T-helper 17 cell (primary cell): ENCODE data around the gene CDCA5. TPM values are rescaled to one million over a fixed set of nuclear protein-coding genes. Genes with fewer than 3 reads are reported as not detected.
A peak's percentile ranks its signal among the peaks of the same experiment; 100 is the strongest.

Experiments
- ATAC-seq: fragments of 150-1000 bp; cut with Tn5 transposase; 2 replicates; pipeline ENCODE4 v1.10.0; 2021; ENCODE audit warnings: mild to moderate bottlenecking, moderate library complexity
- DNase-seq, 3 donors: peaks; one replicate each; pipeline versions ENCODE4 v3.0.0 to v3.0.0-alpha.2; 2020 to 2021
- H3K9me3 ChIP-seq: one replicate; pipeline ENCODE4 v1.7.0; 2013; ENCODE audit warnings: low read length, mild to moderate bottlenecking; ENCODE audit not compliant: control insufficient read depth, poor library complexity, severe bottlenecking
- H3K27ac Mint-ChIP-seq: one replicate; pipeline ENCODE4 v1.8.0; 2022; ENCODE audit warnings: mild to moderate bottlenecking, moderate library complexity, mixed read lengths
- H3K27me3 Mint-ChIP-seq: one replicate; pipeline ENCODE4 v1.8.0; 2022; ENCODE audit warnings: mixed read lengths
- H3K36me3 Mint-ChIP-seq: one replicate; pipeline ENCODE4 v1.8.0; 2022; ENCODE audit warnings: low read depth, mixed read lengths
- H3K4me1 Mint-ChIP-seq: one replicate; pipeline ENCODE4 v1.8.0; 2022; ENCODE audit warnings: mild to moderate bottlenecking, mixed read lengths
- H3K4me3 Mint-ChIP-seq: one replicate; pipeline ENCODE4 v1.8.0; 2022; ENCODE audit warnings: mild to moderate bottlenecking, moderate library complexity, mixed read lengths
- total RNA-seq, 4 donors: library from RNA in 2 of 4; stranded (reverse) in 2 of 4; gene quantifications; one replicate each; pipeline ENCODE4 v1.2.3 and lab custom pipeline; 2022 to 2026

The CDCA5 gene
- total RNA-seq, 2 donors from 2014 or later: 0.37 to 0.90 TPM

DNA sequence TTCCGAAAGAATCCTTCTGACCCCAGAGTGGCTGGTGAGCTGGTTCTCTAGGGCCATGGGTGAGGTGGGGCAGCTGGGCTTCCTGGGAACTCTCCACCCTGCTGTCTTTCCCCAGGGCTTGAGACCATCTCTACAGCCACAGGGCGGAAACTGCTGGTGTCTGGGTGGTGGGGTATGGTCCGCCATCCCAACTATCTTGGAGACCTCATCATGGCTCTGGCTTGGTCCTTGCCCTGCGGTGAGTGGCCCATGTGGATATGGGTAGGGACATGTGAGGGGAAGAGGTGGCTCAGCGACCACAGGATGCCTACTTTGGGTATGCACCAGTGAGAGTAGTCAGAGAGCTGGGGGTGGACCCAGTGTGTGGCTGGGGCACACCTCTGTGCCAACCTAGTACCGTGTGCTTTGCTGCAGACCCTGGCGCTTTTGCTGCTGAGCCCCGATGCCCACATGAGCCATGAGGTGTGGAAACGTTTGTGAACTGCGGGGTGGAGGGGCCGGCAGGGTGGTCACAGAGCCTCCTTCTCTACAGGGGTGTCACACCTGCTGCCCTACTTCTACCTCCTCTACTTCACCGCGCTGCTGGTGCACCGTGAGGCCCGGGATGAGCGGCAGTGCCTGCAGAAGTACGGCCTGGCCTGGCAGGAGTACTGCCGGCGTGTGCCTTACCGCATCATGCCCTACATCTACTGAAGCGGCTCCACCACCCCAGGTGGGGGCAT lies 31.7 kb upstream of the CDCA5 start:
- Mint-ChIP-seq H3K4me3 (peak overlapping the region; percentile 61), H3K36me3 (no peaks in the 10 kb centered on the region), H3K27ac (peak overlapping the region; percentile 99), H3K4me1 (peaks cover 28% of the 10 kb centered on the region), H3K27me3 (no peaks in the 10 kb centered on the region)
- no peak for DNase-seq
- ATAC-seq: no peak
- H3K9me3 ChIP-seq: no peaks in the 10 kb centered on the region

DNA sequence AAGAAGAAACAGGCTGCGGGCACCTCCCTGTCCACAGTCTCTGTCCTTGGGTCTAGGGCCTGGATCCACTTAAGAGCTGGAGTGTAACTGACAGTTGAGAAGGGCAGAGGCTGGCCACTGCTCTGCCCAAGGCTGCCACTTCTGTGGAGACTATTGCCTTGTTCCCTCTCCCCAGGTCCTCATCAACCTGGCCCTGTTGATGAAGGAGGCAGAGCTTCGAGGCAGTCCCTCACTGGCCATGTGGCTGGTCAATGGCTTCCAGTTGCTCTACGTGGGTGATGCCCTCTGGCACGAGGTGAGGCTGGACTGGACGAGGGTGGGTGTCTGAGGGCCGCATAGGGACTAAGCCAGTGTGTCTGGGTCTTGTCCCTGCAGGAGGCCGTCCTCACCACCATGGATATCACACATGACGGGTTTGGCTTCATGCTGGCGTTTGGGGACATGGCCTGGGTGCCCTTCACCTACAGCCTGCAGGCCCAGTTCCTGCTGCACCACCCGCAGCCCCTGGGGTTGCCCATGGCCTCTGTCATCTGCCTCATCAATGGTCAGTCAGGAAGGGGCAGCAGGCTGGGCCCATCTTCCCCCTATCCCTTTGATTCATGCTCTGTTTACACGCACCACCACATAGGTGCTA lies 30.8 kb upstream of the CDCA5 start:
- H3K27ac Mint-ChIP-seq: peak overlapping the region; percentile 99
- H3K27me3 Mint-ChIP-seq: no peaks in the 10 kb centered on the region
- H3K9me3 ChIP-seq: no peaks in the 10 kb centered on the region
- H3K36me3 Mint-ChIP-seq: no peaks in the 10 kb centered on the region
- DNase-seq (no peak), ATAC-seq (no peak)
- peak overlapping the region; percentile 61 for H3K4me3 Mint-ChIP-seq
- H3K4me1 Mint-ChIP-seq: peaks cover 32% of the 10 kb centered on the region

DNA sequence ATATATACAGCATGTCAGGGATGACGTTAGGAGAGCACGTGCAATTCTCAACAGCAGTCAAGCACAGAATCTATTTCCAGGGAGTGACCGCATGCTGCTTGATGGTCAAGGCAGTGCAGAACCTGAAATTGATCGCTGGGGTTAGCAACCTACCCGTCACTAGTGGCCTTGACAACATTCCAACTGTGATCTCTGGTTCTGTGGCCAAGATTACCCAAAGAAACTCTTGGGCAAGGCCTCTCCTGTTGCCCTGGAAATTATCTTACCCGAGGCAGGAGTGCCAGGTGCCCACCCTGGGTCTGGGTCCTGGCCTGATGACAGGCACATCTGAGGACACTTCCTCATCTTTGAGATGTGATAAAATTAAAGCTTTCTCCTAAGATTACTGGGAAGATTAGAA lies 30.0 kb upstream of the CDCA5 start:
- ATAC-seq (no peak), DNase-seq (no peak)
- H3K36me3 Mint-ChIP-seq: no peaks in the 10 kb centered on the region
- peaks cover 32% of the 10 kb centered on the region for H3K4me1 Mint-ChIP-seq
- no peaks in the 10 kb centered on the region for H3K9me3 ChIP-seq
- H3K27me3 Mint-ChIP-seq: no peaks in the 10 kb centered on the region
- H3K27ac Mint-ChIP-seq: peak overlapping the region; percentile 97
- H3K4me3 Mint-ChIP-seq: peak overlapping the region; percentile 43

DNA sequence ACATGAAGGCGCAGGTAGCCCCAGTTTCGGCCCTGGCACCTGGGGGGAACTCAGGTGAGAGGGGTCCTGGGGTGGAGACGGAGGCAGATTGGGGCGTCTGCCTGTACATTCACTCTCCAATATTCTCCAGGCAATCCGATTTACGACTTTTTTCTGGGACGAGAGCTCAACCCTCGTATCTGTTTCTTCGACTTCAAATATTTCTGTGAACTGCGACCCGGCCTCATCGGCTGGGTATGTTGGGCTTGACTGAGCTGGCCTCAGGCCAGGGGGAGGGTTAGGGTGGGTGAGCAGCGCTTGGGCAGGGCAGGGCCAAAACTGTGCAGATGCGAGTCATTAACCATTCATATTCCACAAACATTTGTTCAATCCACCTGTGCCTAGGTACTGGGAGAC lies 29.5 kb upstream of the CDCA5 start:
- Mint-ChIP-seq H3K27ac (peak overlapping the region; percentile 97), H3K36me3 (no peaks in the 10 kb centered on the region), H3K27me3 (no peaks in the 10 kb centered on the region), H3K4me3 (peak overlapping the region; percentile 97), H3K4me1 (peaks cover 27% of the 10 kb centered on the region)
- no peaks in the 10 kb centered on the region for H3K9me3 ChIP-seq
- DNase-seq (no peak), ATAC-seq (no peak)

DNA sequence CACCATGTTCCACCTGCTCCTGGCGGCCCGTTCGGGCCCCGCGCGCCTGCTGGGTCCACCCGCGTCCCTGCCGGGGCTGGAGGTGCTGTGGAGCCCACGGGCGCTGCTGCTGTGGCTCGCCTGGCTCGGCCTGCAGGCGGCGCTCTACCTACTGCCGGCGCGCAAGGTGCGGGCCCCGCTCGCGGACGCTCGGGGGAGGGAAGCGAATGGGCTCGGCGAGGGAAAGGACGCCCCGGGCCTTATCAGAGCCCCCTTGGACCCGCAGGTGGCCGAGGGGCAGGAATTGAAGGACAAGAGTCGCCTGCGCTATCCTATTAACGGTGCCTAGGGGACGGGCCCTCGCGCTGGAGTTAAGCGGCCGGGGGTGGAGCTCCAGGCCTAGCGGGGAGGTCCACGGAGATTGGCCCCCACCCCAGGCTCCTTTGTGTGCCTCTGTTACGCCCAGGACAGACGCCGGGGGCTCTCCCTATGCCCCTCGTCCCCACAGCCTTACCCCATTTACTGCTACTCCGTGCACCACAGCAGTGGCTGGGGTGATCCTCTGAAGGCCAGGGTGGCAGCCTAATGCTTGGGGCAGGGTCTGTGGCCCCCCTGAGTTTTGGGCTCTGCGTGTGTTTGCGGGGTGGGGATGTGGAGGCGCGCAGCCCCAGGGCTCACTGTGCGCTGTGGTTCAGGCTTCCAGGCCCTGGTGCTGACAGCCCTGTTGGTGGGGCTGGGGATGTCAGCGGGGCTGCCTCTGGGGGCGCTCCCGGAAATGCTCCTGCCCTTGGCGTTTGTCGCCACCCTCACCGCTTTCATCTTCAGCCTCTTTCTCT lies 28.9 kb upstream of the CDCA5 start:
- Mint-ChIP-seq H3K27me3 (no peaks in the 10 kb centered on the region), H3K4me1 (peaks cover 25% of the 10 kb centered on the region), H3K4me3 (peak overlapping the region; percentile 97), H3K36me3 (no peaks in the 10 kb centered on the region), H3K27ac (peak overlapping the region; percentile 97)
- DNase-seq (peak; percentile 67 to 76 (median 70)), ATAC-seq (peak; percentile 54)
- H3K9me3 ChIP-seq: no peaks in the 10 kb centered on the region

DNA sequence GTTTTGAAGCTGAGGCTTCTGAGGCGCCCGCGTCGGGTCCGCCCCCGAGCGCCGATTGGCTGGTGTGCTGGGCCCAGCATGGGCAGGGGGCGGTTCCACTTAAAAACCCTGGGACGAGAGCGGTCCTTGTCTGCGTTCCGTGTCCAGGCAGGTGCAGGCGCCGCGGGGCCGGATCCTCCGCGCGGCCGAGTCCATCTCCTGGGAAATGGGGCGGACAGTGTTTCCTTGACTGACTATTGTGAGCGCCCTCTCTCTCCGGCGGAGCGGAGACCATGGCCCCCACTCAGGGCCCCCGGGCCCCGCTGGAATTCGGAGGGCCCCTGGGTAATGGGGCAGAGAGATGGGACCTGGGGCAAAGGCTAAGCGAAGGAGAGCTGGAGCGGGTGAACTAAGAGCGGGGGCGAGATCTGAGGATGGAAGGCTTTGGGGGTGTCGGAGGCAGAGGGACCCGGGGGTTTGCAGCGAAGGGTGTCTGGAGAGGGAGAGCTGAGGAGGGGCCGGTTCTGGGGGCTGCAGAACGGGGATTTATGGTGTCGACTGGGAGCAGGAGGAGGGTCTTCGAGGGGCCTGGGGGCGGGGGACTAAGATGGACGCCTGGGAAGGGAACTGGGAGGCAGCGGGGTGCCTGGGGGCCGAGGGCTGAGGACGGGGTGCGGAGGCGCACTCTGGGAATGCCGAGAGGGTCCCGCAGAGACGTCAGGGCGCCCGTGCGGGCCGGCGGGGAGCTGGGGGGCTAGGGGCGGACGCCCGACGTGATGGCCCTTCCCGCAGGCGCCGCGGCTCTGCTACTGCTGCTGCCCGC lies 28.1 kb upstream of the CDCA5 start, which contains the start of gene TM7SF2:
TM7SF2 (plus strand) TSS at position 129 of the 802 bp plus-strand sequence; CDS start at position 273, 144 bp downstream.
- ATAC-seq: peak; percentile 80
- DNase-seq: peak; percentile 89 to 95 (median 92)
- no peaks in the 10 kb centered on the region for H3K9me3 ChIP-seq
- H3K27ac Mint-ChIP-seq: peak within 1 kb of the TSS; percentile 97
- peaks cover 23% of the 10 kb centered on the region for H3K4me1 Mint-ChIP-seq
- peak within 1 kb of the TSS; percentile 97 for H3K4me3 Mint-ChIP-seq
- H3K27me3 Mint-ChIP-seq: no peaks in the 10 kb centered on the region
- H3K36me3 Mint-ChIP-seq: no peaks in the 10 kb centered on the region

DNA sequence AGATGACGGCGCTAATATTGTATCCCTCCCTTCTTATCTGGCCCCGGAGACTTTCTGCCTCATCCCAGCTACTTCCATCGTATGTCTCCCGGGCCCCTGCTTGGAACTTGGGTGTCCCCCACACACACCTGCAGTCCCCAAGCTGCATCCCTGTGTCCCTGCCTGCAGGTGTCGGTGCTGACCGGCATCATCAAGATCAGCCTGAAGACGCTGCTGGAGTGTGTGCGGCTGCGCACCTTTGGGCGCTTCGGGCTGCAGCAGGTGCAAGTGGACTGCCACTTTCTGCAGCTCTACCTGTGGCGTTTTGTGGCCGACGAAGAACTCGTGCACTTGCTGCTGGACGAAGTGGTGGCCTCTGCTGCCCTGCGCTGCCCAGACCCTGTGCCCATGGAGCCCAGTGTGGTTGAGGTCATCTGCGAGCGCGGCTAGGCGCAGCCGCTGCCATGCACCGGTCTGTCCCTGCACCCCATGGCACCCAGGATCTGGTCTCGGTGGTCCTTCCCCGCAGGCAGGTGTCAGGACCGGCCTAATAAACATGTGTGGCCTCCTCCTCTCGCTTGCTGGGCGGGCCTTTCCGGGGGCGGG lies 27.4 kb upstream of the CDCA5 start:
- Mint-ChIP-seq H3K36me3 (peaks cover 3% of the 10 kb centered on the region), H3K4me3 (peak overlapping the region; percentile 97), H3K4me1 (peaks cover 22% of the 10 kb centered on the region), H3K27ac (peak overlapping the region; percentile 97), H3K27me3 (no peaks in the 10 kb centered on the region)
- ATAC-seq: no peak
- no peak for DNase-seq
- H3K9me3 ChIP-seq: no peaks in the 10 kb centered on the region

DNA sequence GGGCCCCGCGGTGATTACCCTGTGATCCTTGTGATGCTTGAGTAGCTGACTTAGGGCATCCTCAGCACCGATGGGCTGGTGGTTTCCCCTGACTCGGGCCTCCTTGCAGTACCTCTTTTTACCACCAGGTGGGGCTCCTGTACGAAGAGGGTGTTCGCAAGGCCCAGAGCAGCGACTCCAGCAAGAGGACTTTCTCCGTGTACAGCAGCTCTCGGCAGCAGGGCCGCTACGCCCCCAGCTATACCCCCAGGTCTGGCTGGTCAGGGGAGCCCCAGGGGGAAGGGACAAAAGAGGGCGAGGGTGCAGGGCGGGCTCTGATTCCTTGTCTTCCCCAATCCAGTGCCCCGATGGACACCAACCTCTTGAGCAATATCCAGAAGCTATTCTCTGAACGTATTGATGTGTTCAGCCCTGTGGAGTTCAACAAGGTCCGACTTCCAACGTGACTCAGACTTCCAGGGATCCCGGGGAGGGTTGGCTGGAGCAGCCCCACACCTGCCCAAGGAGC lies 26.6 kb upstream of the CDCA5 start:
- peak overlapping the region; percentile 97 for H3K27ac Mint-ChIP-seq
- no peaks in the 10 kb centered on the region for H3K9me3 ChIP-seq
- peaks cover 3% of the 10 kb centered on the region for H3K36me3 Mint-ChIP-seq
- peaks cover 24% of the 10 kb centered on the region for H3K4me1 Mint-ChIP-seq
- DNase-seq (peak; percentile 85 to 100 (median 86)), ATAC-seq (peak; percentile 69)
- peak overlapping the region; percentile 68 for H3K4me3 Mint-ChIP-seq
- no peaks in the 10 kb centered on the region for H3K27me3 Mint-ChIP-seq

DNA sequence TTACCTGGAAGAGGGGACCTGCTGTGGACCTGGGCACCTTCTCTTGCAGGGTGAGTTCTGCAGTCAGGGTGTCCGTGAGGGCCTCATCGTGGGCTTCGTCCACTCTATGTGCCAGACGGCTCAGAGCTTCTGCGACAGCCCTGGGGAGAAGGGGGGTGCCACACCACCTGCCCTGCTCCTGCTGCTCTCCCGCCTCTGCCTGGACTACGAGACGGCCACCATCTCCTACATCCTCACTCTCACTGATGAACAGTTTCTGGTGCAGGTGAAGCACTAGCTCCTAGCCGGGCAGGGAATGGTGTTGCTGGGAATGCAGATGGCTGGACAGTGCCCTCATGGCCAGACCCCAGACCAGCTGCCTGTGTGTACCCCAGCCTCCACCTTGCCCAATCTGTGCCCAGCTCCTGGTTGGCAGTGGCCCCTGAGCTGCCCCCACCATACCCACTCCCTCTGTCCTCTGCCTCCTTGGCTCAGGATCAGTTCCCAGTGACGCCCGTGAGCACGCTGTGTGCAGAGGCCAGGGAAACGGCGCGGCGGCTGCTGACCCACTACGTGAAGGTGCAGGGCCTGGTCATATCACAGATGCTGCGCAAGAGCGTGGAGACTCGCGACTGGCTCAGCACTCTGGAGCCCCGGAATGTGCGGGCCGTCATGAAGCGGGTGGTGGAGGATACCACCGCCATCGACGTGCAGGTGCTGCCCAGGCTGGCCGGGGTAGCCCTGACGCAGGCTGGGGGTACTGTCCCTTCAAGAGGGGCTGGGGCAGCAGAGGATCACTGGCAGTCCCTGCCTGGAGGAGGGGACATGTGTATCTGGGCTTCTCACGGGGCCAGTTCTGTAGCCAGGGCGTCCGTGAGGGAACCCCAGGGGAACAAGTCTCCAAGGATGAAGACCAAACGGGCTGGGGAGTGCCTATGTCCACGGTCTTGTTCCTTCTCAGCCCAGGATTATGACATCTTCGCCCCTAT lies 25.7 kb upstream of the CDCA5 start:
- Mint-ChIP-seq H3K27ac (peak overlapping the region; percentile 97), H3K4me3 (peak overlapping the region; percentile 47), H3K27me3 (no peaks in the 10 kb centered on the region), H3K36me3 (peaks cover 3% of the 10 kb centered on the region), H3K4me1 (peaks cover 27% of the 10 kb centered on the region)
- DNase-seq (no peak), ATAC-seq (no peak)
- H3K9me3 ChIP-seq: no peaks in the 10 kb centered on the region

DNA sequence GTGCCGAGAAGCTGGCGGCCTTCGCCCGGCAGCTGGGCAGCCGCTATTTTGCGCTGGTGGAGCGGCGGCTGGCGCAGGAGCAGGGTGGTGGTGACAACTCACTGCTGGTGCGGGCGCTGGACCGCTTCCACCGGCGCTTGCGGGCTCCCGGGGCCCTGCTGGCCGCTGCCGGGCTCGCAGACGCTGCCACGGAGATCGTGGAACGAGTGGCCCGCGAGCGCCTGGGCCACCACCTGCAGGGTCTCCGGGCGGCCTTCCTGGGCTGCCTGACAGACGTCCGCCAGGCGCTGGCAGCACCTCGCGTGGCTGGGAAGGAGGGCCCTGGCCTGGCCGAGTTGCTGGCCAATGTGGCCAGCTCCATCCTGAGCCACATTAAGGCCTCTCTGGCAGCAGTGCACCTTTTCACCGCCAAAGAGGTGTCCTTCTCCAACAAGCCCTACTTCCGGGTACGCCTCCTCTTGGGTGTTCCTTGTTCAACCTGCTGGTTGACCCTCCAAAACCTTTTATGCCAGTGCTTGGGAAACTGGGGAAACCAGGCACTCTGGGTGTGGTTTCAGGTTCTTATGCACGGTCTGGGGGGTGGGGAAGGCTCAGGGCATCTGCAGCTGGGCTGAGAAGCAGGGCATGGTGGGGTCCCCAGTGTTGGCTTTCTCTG lies 24.8 kb upstream of the CDCA5 start:
- Mint-ChIP-seq H3K27me3 (no peaks in the 10 kb centered on the region), H3K4me3 (no peak overlapping the region), H3K27ac (no peak overlapping the region), H3K4me1 (peaks cover 28% of the 10 kb centered on the region), H3K36me3 (peaks cover 3% of the 10 kb centered on the region)
- ATAC-seq: no peak
- H3K9me3 ChIP-seq: no peaks in the 10 kb centered on the region
- no peak for DNase-seq

DNA sequence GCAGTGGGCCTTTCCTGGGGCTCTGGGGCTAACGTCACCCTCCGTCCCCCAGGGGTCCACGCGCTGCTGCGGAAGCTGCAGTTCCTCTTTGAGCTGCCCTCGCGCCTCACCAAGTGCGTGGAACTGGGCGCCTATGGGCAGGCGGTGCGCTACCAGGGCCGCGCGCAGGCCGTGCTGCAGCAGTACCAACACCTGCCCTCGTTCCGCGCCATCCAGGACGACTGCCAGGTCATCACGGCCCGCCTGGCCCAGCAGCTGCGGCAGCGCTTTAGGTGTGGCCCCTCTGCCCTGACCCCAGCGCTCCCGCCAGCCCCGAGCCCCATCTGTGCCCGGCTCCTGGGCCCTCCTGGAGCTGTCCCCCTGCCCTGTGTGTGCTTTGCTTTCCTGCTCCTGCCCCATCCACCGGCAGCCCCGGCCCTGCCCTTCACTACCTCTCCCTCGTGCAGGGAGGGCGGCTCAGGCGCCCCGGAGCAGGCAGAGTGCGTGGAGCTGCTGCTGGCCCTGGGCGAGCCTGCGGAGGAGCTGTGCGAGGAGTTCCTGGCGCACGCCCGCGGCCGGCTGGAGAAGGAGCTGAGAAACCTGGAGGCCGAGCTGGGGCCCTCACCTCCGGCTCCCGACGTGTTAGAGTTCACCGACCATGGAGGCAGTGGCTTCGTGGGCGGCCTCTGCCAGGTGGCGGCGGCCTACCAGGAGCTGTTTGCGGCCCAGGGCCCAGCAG lies 24.1 kb upstream of the CDCA5 start:
- DNase-seq: no peak

More for the DNA sequence above, 24.1 kb upstream of the CDCA5 start:
- ATAC-seq: no peak
- no peaks in the 10 kb centered on the region for H3K27me3 Mint-ChIP-seq
- peaks cover 3% of the 10 kb centered on the region for H3K36me3 Mint-ChIP-seq
- H3K27ac Mint-ChIP-seq: no peak overlapping the region
- H3K4me1 Mint-ChIP-seq: peaks cover 27% of the 10 kb centered on the region
- H3K4me3 Mint-ChIP-seq: no peak overlapping the region
- no peaks in the 10 kb centered on the region for H3K9me3 ChIP-seq
